ENCODE results near the gene PLEKHG7.

DNA sequence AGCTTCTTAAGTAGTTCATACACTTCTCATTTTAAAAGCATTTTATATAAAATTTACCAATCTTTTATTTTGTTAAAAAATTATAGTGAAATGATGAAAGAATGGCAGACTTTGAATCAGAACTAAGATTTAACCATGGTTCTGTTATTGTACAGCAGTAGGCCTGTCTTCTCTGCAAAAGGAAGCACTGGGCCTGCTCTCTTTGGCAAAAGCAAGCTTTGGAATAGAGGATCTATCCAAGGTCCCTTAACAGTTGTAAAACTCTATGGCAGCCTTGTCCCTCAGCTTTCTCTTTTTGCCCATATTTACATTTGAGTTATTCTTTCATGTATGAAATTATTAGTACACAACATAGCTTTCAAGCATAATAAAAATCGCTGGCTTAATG lies 82.8 kb downstream of the PLEKHG7 start:
- TF ChIP-seq TOX (CRISPR knock-in tag; IDR thresholded peaks at IDR 0.05; ENCODE audit: borderline replicate concordance), result no peak
- TF ChIP-seq SNAI2 (CRISPR knock-in tag; IDR thresholded peaks at IDR 0.05), result no peak
- TF ChIP-seq ZFP3 (CRISPR knock-in tag; IDR thresholded peaks at IDR 0.05), result no peak
- no peak for TF ChIP-seq ZC3H10 (CRISPR knock-in tag; IDR thresholded peaks at IDR 0.05)
- TF ChIP-seq, protein P1, sequence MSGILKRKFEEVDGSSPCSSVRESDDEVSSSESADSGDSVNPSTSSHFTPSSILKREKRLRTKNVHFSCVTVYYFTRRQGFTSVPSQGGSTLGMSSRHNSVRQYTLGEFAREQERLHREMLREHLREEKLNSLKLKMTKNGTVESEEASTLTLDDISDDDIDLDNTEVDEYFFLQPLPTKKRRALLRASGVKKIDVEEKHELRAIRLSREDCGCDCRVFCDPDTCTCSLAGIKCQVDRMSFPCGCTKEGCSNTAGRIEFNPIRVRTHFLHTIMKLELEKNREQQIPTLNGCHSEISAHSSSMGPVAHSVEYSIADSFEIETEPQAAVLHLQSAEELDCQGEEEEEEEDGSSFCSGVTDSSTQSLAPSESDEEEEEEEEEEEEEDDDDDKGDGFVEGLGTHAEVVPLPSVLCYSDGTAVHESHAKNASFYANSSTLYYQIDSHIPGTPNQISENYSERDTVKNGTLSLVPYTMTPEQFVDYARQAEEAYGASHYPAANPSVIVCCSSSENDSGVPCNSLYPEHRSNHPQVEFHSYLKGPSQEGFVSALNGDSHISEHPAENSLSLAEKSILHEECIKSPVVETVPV (CRISPR knock-in tag; IDR thresholded peaks at IDR 0.05), result no peak
- no peak for TF ChIP-seq ZNF565 (CRISPR knock-in tag; conservative IDR thresholded peaks at IDR 0.05; ENCODE audit: low read depth)
- TF ChIP-seq, protein P2, sequence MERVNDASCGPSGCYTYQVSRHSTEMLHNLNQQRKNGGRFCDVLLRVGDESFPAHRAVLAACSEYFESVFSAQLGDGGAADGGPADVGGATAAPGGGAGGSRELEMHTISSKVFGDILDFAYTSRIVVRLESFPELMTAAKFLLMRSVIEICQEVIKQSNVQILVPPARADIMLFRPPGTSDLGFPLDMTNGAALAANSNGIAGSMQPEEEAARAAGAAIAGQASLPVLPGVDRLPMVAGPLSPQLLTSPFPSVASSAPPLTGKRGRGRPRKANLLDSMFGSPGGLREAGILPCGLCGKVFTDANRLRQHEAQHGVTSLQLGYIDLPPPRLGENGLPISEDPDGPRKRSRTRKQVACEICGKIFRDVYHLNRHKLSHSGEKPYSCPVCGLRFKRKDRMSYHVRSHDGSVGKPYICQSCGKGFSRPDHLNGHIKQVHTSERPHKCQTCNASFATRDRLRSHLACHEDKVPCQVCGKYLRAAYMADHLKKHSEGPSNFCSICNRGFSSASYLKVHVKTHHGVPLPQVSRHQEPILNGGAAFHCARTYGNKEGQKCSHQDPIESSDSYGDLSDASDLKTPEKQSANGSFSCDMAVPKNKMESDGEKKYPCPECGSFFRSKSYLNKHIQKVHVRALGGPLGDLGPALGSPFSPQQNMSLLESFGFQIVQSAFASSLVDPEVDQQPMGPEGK (CRISPR knock-in tag; IDR thresholded peaks at IDR 0.05; ENCODE audit: borderline replicate concordance), result no peak
